ENCODE results near the gene CSRNP3. TPM values are rescaled to one million over a fixed set of nuclear protein-coding genes. Genes with fewer than 3 reads are reported as not detected.

The CSRNP3 gene
- total RNA-seq, 3 donors from 2014 or later (not counting 1 experiment from before 2014, with no cell fraction given), result not detected

DNA sequence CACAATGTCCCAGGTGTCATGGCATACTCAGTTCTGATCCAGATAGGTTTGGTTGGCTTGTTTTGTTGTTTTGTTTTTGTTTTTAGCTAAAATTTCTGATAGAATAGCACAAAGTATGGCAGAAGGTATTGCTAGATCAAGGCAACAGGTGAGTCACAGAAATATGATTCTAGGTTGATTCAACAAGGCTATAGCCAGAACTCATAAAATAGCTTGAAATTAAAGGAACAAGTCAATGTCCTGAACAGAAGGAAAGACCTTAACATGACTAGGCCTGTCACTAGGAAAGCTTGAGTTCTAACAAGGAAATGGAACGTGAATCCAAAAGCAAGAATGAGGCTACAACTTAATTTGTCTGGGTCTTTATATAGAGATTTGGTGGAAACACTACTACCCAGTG, 167.5 kb downstream of the CSRNP3 start:
- DNase-seq (no peak), ATAC-seq (no peak)
- Mint-ChIP-seq H3K27me3 (ENCODE audit: low read depth in 2 of 2) (peaks cover 5 to 7% of the 10 kb centered on the region in 2 donors), H3K4me3 (no peak overlapping the region), H3K4me1 (no peaks in the 10 kb centered on the region), H3K36me3 (no peaks in the 10 kb centered on the region), H3K27ac (no peak overlapping the region), H3K9me3 (no peaks in the 10 kb centered on the region)
- H3K36me3 ChIP-seq (ENCODE audit: control insufficient read depth, insufficient read depth, low read length), result no peaks in the 10 kb centered on the region
- no peak for TF ChIP-seq CTCF (IDR thresholded peaks at IDR 0.05)
- H3K27me3 ChIP-seq (ENCODE audit: control insufficient read depth, insufficient read depth, low read length), result no peaks in the 10 kb centered on the region
- intact Hi-C loops (cut with micrococcal nuclease), result no loop called here
- no peak overlapping the region for H3K27ac ChIP-seq (ENCODE audit: low read length)
- no peak overlapping the region for H3K4me3 ChIP-seq (ENCODE audit: low read length)
- no peaks in the 10 kb centered on the region for H3K4me1 ChIP-seq (ENCODE audit: control insufficient read depth, insufficient read depth, low read length)
- 88% methylated on average over 1 of the region's 1 CpG for whole genome bisulfite sequencing (ENCODE audit: insufficient coverage)
- no peaks in the 10 kb centered on the region for H3K9me3 ChIP-seq (ENCODE audit: control insufficient read depth, insufficient read depth, low read length)

DNA sequence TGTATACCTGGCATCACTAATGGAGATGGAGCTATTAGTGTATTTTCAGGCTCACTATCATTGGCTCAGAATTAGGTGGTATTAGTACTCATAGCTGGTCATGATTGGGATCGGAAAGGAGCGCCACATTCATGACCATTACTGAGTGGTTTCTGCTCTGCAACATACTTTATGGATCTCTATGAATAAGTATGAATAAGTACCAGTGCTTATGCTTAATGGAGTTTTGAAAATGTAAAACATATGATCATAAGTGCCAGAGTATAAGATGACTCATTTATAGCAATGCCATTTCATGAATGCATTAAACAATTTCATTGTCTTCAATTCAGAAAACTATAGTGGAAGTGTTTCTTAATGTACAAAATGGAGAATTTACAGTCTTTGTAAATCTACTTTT, 167.9 kb downstream of the CSRNP3 start:
- no peaks in the 10 kb centered on the region for H3K27me3 ChIP-seq (ENCODE audit: control insufficient read depth, insufficient read depth, low read length)
- no peaks in the 10 kb centered on the region for H3K4me1 ChIP-seq (ENCODE audit: control insufficient read depth, insufficient read depth, low read length)
- TF ChIP-seq CTCF (IDR thresholded peaks at IDR 0.05), result no peak
- H3K9me3 ChIP-seq (ENCODE audit: control insufficient read depth, insufficient read depth, low read length), result no peaks in the 10 kb centered on the region
- H3K36me3 Mint-ChIP-seq, result no peaks in the 10 kb centered on the region
- no peaks in the 10 kb centered on the region for H3K9me3 Mint-ChIP-seq
- no peak overlapping the region for H3K27ac Mint-ChIP-seq
- H3K36me3 ChIP-seq (ENCODE audit: control insufficient read depth, insufficient read depth, low read length), result no peaks in the 10 kb centered on the region
- WGBS (ENCODE audit: insufficient coverage), result 100% methylated on average over 2 of the region's 2 CpGs
- H3K4me1 Mint-ChIP-seq, result no peaks in the 10 kb centered on the region
- no peak for DNase-seq
- no peak overlapping the region for H3K27ac ChIP-seq (ENCODE audit: low read length)
- no peak overlapping the region for H3K4me3 ChIP-seq (ENCODE audit: low read length)
- H3K4me3 Mint-ChIP-seq, result no peak overlapping the region
- intact Hi-C loops (cut with micrococcal nuclease), result no loop called here
- no peak for ATAC-seq
- peaks cover 5 to 7% of the 10 kb centered on the region in 2 donors for H3K27me3 Mint-ChIP-seq (ENCODE audit: low read depth in 2 of 2)

DNA sequence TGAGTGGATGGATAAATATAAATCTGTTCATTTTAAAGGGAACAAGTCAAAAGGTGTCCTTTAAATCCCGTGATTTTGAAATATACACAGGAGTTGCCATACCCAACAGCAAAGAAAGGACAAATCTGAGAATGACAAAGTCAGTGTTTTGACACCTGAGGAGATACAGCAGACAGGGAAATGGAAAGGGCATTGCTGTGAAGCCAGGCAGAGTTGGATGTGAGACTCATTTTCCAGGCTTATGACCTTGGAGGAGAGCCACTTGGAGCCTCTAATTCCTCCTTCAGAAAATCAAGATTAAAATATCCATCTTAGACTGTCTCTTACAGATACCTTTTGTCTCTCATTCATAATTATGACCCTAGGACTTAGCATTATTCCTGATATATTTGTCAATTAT, 170.0 kb downstream of the CSRNP3 start:
- no peak overlapping the region for H3K4me3 ChIP-seq (ENCODE audit: low read length)
- H3K4me1 ChIP-seq (ENCODE audit: control insufficient read depth, insufficient read depth, low read length), result no peaks in the 10 kb centered on the region
- H3K27me3 ChIP-seq (ENCODE audit: control insufficient read depth, insufficient read depth, low read length), result no peaks in the 10 kb centered on the region
- no peaks in the 10 kb centered on the region for H3K4me1 Mint-ChIP-seq
- H3K36me3 ChIP-seq (ENCODE audit: control insufficient read depth, insufficient read depth, low read length), result no peaks in the 10 kb centered on the region
- peaks cover 7 to 10% of the 10 kb centered on the region in 2 donors for H3K27me3 Mint-ChIP-seq (ENCODE audit: low read depth in 2 of 2)
- H3K27ac Mint-ChIP-seq, result no peak overlapping the region
- no peaks in the 10 kb centered on the region for H3K9me3 ChIP-seq (ENCODE audit: control insufficient read depth, insufficient read depth, low read length)
- H3K9me3 Mint-ChIP-seq, result no peaks in the 10 kb centered on the region
- WGBS (ENCODE audit: insufficient coverage), result 94% methylated on average over 1 of the region's 1 CpG
- DNase-seq (no peak), ATAC-seq (no peak)
- intact Hi-C loops (cut with micrococcal nuclease), result no loop called here
- H3K36me3 Mint-ChIP-seq, result no peaks in the 10 kb centered on the region
- TF ChIP-seq CTCF (IDR thresholded peaks at IDR 0.05), result no peak
- H3K4me3 Mint-ChIP-seq, result no peak overlapping the region
- no peak overlapping the region for H3K27ac ChIP-seq (ENCODE audit: low read length)

DNA sequence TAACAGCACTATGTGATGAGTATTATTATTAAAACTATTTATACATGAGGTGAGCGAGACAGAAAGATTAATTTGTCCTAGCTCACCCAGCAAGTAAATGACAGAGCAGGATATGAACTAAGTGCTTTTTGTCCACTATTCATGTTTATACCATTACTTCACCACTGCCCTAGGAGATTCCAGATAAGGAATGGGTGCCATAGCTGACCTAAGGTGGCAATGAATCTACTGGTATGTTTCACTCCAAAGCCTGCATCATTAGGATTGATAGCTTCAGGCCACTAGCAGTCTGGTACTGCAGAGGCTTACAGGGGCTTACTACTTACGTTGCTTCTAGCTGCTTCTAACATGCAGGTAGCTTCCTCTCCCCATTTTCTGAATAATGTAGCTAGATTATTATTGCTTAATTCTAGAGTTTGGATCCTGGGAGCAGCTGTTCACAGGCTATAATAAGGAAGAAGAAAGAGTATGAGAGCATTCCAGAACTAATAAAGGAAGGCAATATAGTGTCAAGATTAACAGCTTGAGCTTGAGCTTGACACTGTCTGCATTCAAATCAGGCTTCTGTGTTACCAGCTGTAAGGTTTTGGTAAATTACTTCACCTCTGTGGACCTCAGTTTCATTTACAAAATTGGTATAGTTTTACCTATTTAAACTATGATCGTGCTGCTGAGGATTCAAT, 170.9 kb downstream of the CSRNP3 start:
- no peaks in the 10 kb centered on the region for H3K4me1 Mint-ChIP-seq
- Histone ChIP-seq H3K27me3 (ENCODE audit: control insufficient read depth, insufficient read depth, low read length) (no peaks in the 10 kb centered on the region), H3K4me1 (ENCODE audit: control insufficient read depth, insufficient read depth, low read length) (no peaks in the 10 kb centered on the region), H3K9me3 (ENCODE audit: control insufficient read depth, insufficient read depth, low read length) (no peaks in the 10 kb centered on the region), H3K27ac (ENCODE audit: low read length) (no peak overlapping the region), H3K4me3 (ENCODE audit: low read length) (no peak overlapping the region), H3K36me3 (ENCODE audit: control insufficient read depth, insufficient read depth, low read length) (no peaks in the 10 kb centered on the region)
- no peak overlapping the region for H3K4me3 Mint-ChIP-seq
- WGBS (ENCODE audit: insufficient coverage), result 56% methylated on average over 1 of the region's 3 CpGs
- intact Hi-C loops (cut with micrococcal nuclease), result no loop called here
- peaks cover 7 to 10% of the 10 kb centered on the region in 2 donors for H3K27me3 Mint-ChIP-seq (ENCODE audit: low read depth in 2 of 2)
- no peaks in the 10 kb centered on the region for H3K9me3 Mint-ChIP-seq
- DNase-seq (no peak), ATAC-seq (no peak)
- no peak for TF ChIP-seq CTCF (IDR thresholded peaks at IDR 0.05)
- no peak overlapping the region for H3K27ac Mint-ChIP-seq
- H3K36me3 Mint-ChIP-seq, result no peaks in the 10 kb centered on the region
